Central memory CD8-positive, alpha-beta T cell (primary cell): ENCODE data around the gene FLOT2.
"Not testable (repeated sequence)": the region's sequence is repeated elsewhere in the genome, so short reads cannot be mapped to it uniquely, and the experiment has no call there.

Experiments
- ATAC-seq: fragments of 150-1000 bp; cut with Tn5 transposase; replicated peaks from 2 replicates; pipeline ENCODE4 v1.10.0; 2022; ENCODE audit warnings: mild to moderate bottlenecking, moderate FRiP score, moderate number of reproducible peaks; ENCODE audit not compliant: poor library complexity, severe bottlenecking; ENCODE audit errors: extremely low read depth
- DNase-seq, 2 donors: peaks; one replicate each; pipeline ENCODE4 v3.0.0; 2021; ENCODE audit warnings: low spot score in 2 of 2
- H3K27ac Mint-ChIP-seq: one replicate; pipeline ENCODE4 v1.8.0; 2022; ENCODE audit warnings: low read depth, mild to moderate bottlenecking, moderate library complexity, mixed read lengths
- H3K27me3 Mint-ChIP-seq: one replicate; pipeline ENCODE4 v1.8.0; 2022; ENCODE audit warnings: mixed read lengths
- H3K36me3 Mint-ChIP-seq: one replicate; pipeline ENCODE4 v1.8.0; 2022; ENCODE audit warnings: mild to moderate bottlenecking, moderate library complexity, mixed read lengths; ENCODE audit not compliant: insufficient read depth
- H3K4me1 Mint-ChIP-seq: one replicate; pipeline ENCODE4 v1.8.0; 2022; ENCODE audit warnings: mixed read lengths
- H3K4me3 Mint-ChIP-seq: one replicate; pipeline ENCODE4 v1.8.0; 2022; ENCODE audit warnings: mild to moderate bottlenecking, moderate library complexity, mixed read lengths
- H3K9me3 Mint-ChIP-seq: one replicate; pipeline ENCODE4 v1.8.0; 2022; ENCODE audit warnings: mixed read lengths

The FLOT2 gene

DNA sequence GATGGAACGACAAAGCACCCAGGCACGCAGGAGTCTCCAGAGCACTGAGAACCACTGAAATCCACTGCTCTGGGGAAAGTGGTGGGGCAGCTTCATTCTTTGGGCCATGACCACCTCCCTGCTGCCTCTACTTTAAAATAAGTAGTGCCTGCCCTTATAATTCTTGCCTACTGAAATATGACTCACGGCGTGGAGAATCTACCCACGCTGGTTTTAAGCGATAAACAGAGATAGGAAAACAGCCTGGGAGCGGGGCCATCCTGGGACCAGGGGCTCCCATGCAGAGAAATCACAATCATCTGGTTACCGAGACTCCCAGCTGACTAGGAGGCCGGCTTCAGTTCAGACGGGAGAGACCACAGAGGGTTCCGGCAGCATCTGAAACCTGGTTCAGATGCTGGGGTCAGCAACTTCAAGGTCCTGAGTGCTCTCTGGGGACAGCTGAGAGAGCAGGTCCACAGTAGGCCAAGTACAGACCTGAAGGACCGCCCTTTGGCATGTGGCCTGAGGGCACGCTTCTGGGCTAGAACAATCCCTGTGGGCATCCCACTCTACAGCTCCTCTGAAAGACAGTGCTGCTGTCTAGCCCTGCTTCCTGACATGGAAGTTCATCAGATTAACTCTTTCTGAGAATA is 14.0 kb upstream of the FLOT2 start:
- DNase-seq (no peak), ATAC-seq (no peak)
- H3K27ac Mint-ChIP-seq = no peak overlapping the region
- H3K4me3 Mint-ChIP-seq = no peak overlapping the region
- no peaks in the 10 kb centered on the region for H3K27me3 Mint-ChIP-seq
- H3K36me3 Mint-ChIP-seq = peaks cover 78% of the 10 kb centered on the region
- no peaks in the 10 kb centered on the region for H3K9me3 Mint-ChIP-seq
- peaks cover 11% of the 10 kb centered on the region for H3K4me1 Mint-ChIP-seq

DNA sequence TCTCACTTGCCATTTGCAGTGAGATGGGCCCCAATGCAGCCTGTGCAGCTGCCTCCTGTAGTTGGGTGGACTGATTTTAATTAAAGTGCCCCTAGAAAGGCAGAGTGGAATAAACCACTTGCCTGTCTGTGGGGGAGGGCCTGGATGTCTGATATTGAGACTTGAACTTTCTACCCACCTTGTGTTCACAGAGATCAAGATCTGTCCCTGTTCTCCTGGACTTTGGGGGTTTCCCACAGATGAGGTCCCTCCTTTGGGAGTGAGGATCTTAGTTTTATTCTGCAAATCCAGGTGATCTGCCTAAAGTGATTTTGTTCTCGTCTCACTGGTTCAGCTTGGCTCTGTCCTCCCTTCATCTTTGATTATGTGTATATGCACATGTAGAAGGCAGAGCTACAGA is 13.0 kb upstream of the FLOT2 start:
- DNase-seq = no peak
- Mint-ChIP-seq H3K4me1 (peaks cover 7% of the 10 kb centered on the region), H3K9me3 (no peaks in the 10 kb centered on the region), H3K27me3 (no peaks in the 10 kb centered on the region), H3K36me3 (peaks cover 77% of the 10 kb centered on the region), H3K4me3 (no peak overlapping the region), H3K27ac (no peak overlapping the region)
- ATAC-seq = no peak

DNA sequence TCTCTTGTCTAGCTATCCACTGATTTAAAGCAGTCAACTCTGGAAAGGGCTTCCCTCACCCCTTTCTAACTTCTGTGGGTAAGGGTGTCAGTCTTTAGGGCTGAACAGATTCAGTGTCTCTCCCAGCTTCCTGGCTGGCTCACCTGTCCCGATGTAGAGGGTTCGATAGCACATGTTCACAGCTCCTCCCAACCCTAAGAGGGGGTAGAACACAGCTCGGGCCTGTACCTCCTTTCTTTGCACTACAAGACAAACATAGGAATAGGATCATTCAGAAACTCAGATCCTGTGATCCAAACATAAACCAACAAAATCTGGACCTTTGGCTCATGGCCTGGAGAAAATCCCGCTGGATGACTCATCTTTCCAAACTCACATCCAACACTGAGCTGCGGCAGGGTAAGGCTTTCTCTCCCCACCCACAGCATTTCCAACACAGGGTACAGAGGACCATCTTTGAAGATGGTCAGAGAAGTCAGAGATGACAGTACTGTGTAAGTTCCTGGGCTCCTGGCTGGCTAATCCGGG is 11.2 kb upstream of the FLOT2 start:
- DNase-seq (no peak), ATAC-seq (no peak)
- no peaks in the 10 kb centered on the region for H3K9me3 Mint-ChIP-seq
- H3K4me3 Mint-ChIP-seq = no peak overlapping the region
- peaks cover 63% of the 10 kb centered on the region for H3K36me3 Mint-ChIP-seq
- H3K27ac Mint-ChIP-seq = no peak overlapping the region
- peaks cover 5% of the 10 kb centered on the region for H3K4me1 Mint-ChIP-seq
- no peaks in the 10 kb centered on the region for H3K27me3 Mint-ChIP-seq

DNA sequence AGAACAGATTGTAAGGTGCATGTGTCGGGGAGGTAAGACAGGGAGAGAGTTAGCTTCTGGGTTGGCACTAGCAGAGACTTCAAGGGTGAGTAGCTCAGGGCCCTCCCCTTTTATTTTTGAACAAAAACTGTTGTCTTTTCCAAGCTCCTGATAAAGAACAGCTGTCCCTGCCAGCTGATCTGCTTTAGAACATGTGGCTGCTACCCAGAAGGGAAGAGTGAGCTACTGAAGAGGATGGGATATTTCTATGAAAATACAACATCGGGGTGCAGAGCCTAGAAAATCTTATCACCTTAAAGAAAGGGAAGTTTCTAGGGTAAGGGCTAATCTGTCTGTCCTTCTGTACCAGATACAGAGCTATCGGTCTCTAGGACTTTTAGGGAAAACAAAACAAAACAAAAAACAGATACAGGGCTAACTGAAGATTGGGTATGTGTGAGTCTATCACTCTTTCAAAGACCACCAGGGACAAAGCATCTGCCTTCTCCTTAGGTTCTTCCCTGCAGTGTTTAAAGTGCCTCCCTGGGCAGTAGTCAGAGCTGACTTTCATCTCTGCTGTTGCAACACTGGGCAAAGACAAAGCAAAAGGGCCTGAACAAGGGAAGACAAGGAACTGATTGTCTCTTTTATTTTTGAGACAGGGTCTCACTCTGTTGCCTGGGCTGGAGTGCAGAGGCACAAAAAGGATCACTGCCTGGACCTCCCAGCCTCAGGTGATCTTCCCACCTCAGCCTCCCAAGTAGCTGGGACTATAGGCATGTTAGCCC is 10.4 kb upstream of the FLOT2 start:
- H3K9me3 Mint-ChIP-seq = no peaks in the 10 kb centered on the region
- H3K36me3 Mint-ChIP-seq = peaks cover 55% of the 10 kb centered on the region
- ATAC-seq = no peak
- no peaks in the 10 kb centered on the region for H3K27me3 Mint-ChIP-seq
- no peak for DNase-seq
- H3K4me3 Mint-ChIP-seq = no peak overlapping the region
- no peak overlapping the region for H3K27ac Mint-ChIP-seq
- peaks cover 13% of the 10 kb centered on the region for H3K4me1 Mint-ChIP-seq

GRCh38 chr17:28906706-28907438 is 9.3 kb upstream of the FLOT2 start:
- Mint-ChIP-seq H3K27me3 (no peaks in the 10 kb centered on the region), H3K36me3 (peaks cover 51% of the 10 kb centered on the region), H3K9me3 (no peaks in the 10 kb centered on the region), H3K4me3 (no peak overlapping the region), H3K4me1 (peaks cover 18% of the 10 kb centered on the region), H3K27ac (no peak overlapping the region)
- DNase-seq (no peak), ATAC-seq (no peak)

DNA sequence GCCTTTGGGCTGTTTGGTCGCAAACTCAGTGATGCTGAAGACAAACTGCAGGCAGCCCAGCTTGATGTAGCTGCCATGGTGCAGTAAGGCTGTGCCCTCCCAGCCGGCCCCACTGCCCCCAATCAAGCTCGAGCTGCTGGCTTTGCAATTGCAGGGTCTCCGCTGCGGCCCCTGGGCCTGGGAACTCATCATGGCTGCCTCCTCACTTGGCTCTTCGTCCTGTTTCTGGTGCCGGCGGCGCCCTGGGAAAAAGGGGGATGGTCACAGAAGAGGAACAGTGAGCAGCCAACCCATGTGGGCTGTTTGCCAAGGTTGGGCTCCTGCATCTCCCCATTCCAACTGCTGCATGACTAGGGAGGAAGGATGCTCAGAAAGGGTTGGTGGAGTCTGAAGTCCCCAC is 8.7 kb upstream of the FLOT2 start:
- DNase-seq (no peak), ATAC-seq (no peak)
- peaks cover 23% of the 10 kb centered on the region for H3K4me1 Mint-ChIP-seq
- peaks cover 47% of the 10 kb centered on the region for H3K36me3 Mint-ChIP-seq
- H3K27ac Mint-ChIP-seq = no peak overlapping the region
- H3K9me3 Mint-ChIP-seq = no peaks in the 10 kb centered on the region
- H3K27me3 Mint-ChIP-seq = no peaks in the 10 kb centered on the region
- H3K4me3 Mint-ChIP-seq = no peak overlapping the region

DNA sequence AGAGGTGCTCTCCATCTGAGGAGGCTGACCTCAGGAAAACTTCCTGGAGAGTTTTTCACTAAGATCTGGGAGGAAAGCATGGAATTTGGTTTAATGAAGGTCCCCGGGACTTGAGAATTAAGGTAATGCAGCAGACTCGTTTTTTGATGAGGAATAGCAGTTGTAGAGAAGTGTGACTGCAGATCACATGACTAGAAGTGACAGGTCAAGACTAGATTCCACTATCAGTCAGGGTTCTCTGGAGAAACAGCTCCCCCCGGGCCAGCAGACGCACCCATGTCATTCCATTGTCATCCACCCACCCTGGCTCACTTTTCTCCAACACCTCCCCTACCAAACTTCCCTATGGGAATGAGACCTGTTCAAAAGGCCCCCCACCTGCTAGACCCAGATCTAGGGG is 7.3 kb upstream of the FLOT2 start:
- no peaks in the 10 kb centered on the region for H3K9me3 Mint-ChIP-seq
- DNase-seq (no peak), ATAC-seq (no peak)
- peaks cover 29% of the 10 kb centered on the region for H3K4me1 Mint-ChIP-seq
- H3K36me3 Mint-ChIP-seq = peaks cover 36% of the 10 kb centered on the region
- no peaks in the 10 kb centered on the region for H3K27me3 Mint-ChIP-seq
- H3K27ac Mint-ChIP-seq = no peak overlapping the region
- H3K4me3 Mint-ChIP-seq = no peak overlapping the region

DNA sequence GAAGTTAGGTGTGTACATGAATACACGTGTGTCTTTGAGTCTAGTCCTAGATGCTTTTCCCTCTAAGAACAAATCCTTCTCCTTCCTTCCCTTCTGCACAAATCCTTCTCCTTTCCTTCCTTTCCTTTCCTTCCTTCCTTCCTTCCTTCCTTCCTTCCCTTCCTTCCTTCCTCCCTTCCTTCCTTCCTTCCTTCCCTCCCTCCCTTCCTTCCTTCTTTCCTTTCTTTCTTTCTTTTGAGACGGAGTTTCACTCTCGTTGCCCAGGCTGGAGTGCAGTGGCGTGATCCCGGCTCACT is 6.0 kb upstream of the FLOT2 start:
- not testable (repeated sequence) for H3K27ac Mint-ChIP-seq, H3K9me3 Mint-ChIP-seq, H3K27me3 Mint-ChIP-seq, DNase-seq, ATAC-seq
- Mint-ChIP-seq H3K4me1 (peaks cover 29% of the 10 kb centered on the region), H3K36me3 (peaks cover 27% of the 10 kb centered on the region), H3K4me3 (peak overlapping the region; percentile 84)

DNA sequence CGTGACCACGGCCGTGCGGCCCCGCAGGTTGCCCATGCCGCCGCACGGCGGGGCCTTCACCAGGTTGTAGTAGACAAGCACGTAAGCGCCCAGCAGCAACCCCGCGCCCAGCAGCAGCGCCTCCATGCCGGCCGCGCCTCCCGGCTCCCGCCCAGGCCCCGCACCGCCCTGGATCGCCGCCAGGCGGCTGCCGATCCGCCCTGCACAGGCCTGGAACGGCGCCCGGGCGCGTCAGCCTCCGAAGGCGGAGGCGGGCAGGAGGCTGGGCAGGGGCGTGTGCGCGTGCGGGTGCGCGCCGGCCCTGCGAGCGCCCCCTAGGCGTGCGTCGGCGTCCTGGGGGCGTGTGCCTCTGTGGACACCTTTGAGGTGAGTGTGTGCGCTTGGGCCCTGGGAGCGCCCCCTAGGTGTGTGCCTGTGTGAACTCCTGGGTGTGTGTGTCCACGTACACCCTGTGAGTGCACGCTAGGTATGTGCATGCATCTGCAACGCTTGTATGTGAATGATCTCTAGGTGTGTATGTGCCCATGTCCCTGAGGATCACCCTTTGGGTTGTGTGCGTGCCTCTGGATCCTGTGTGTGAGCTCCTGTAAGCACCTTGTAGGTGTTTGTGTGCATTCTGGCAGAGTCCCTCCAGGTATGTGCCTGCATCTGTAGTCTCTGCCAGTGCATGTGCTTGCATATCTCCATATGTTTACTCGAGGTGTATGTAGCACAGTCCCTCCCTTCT is 5.4 kb upstream of the FLOT2 start, which contains the start of gene DHRS13:
TSS of gene DHRS13 (minus strand) at position 261 of the 727 bp plus-strand sequence. CDS start at position 126, 135 bp downstream.
- peak; percentile 97 for ATAC-seq
- DNase-seq = peak; percentile 92
- Mint-ChIP-seq H3K27ac (peak within 1 kb of the TSS; percentile 82), H3K27me3 (no peaks in the 10 kb centered on the region), H3K9me3 (no peaks in the 10 kb centered on the region), H3K36me3 (peaks cover 26% of the 10 kb centered on the region), H3K4me1 (peaks cover 32% of the 10 kb centered on the region), H3K4me3 (peak within 1 kb of the TSS; percentile 84)

- Mint-ChIP-seq H3K27ac (peak overlapping the region; percentile 82), H3K9me3 (no peaks in the 10 kb centered on the region), H3K36me3 (peaks cover 27% of the 10 kb centered on the region), H3K27me3 (no peaks in the 10 kb centered on the region), H3K4me1 (peaks cover 36% of the 10 kb centered on the region), H3K4me3 (peak overlapping the region; percentile 84)
- ATAC-seq (peak; percentile 30), DNase-seq (peak in 1 of 2 donors; percentile 18)
These were observed 4.6 kb upstream of the FLOT2 start for GRCh38 chr17:28901866-28902818.

DNA sequence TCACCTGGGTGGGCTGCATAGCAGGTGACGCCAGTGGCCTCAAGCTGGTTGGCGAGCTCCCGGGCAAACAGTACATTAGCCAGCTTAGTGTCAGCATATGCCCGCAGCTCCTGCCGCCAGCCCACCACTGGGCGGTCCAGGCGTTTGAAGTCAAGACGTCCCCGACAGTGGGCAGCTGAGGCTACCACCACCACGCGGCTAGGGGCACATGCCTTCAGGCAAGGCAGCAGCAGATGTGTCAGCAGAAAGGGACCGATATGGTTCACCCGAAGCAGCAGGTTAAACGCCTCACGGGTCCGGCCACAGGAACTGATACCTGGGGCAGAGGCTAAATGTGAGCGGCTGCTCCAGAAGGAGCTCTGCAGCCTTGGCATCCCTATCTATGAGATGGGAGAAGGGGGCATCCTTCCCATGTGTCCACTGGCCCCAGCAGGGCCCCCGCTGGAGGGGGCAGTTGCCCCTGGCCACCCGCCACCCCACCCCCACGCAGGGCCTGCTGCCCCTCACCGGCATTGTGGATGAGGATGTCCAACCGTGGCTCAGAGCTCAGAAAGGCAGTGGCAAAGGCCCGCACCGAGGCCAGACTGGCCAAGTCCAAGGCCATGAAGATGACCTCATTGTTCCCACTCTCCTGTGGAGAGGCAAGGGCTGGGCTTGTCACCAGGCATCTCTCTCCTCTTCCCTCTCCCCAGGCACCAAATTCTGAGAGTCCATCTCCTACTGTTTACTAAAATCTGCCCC is 3.6 kb upstream of the FLOT2 start:
- Mint-ChIP-seq H3K36me3 (peaks cover 25% of the 10 kb centered on the region), H3K27me3 (no peaks in the 10 kb centered on the region), H3K4me3 (peak overlapping the region; percentile 84), H3K27ac (no peak overlapping the region), H3K4me1 (peaks cover 45% of the 10 kb centered on the region), H3K9me3 (no peaks in the 10 kb centered on the region)
- DNase-seq (no peak), ATAC-seq (no peak)
